H1 (cell line): Measurements from ENCODE around the gene IGF2BP3. TPM values are rescaled to one million over a fixed set of nuclear protein-coding genes. Genes with fewer than 3 reads are reported as not detected.

Experiments
- CTCF ChIA-PET: fragments of 300-600 bp; sonication (Branson Sonifier 250); formaldehyde crosslinking; loops from one replicate; lab custom pipeline; 2021; ENCODE audit not compliant: partially characterized antibody; lab: Charles Lee
- POLR2A ChIA-PET: fragments of 300-600 bp; sonication (Branson Sonifier 250); formaldehyde crosslinking; loops from one replicate; lab custom pipeline; 2021; ENCODE audit warnings: inconsistent platforms; ENCODE audit not compliant: partially characterized antibody; lab: Charles Lee
- DNase-seq, 2 experiments: peaks; one replicate each; pipeline versions ENCODE4 v3.0.0 to v3.0.0-alpha.2; 2010 to 2022; ENCODE audit warnings: low spot score in 2 of 2, low read depth in 1 of 2, mixed read lengths in 1 of 2
- FAIRE-seq: peaks from 2 replicates; lab custom pipeline; 2011; peaks lifted over from hg19 to GRCh38; lab: Jason Lieb, UNC
- H2AFZ ChIP-seq: 2 replicates; pipeline ENCODE4 v1.8.1; 2012; ENCODE audit warnings: low read length, inconsistent platforms
- H2AK5ac ChIP-seq: 2 replicates; pipeline ENCODE4 v1.6.1; 2013; ENCODE audit warnings: low read depth, low read length
- H2BK120ac ChIP-seq: replicated peaks from 2 replicates; pipeline ENCODE3; 2013; ENCODE audit warnings: low read depth, low read length, inconsistent platforms
- H2BK12ac ChIP-seq: 2 replicates; pipeline ENCODE4 v1.6.1; 2013; ENCODE audit warnings: low read depth, low read length
- H2BK15ac ChIP-seq: 2 replicates; pipeline ENCODE4 v1.6.1; 2013; ENCODE audit warnings: low read length
- H2BK20ac ChIP-seq: 2 replicates; pipeline ENCODE4 v1.6.1; 2013; ENCODE audit warnings: low read length
- H2BK5ac ChIP-seq: 2 replicates; pipeline ENCODE4 v1.6.1; 2013; ENCODE audit warnings: low read depth, low read length
- H3K14ac ChIP-seq: 2 replicates; pipeline ENCODE4 v1.6.1; 2013; ENCODE audit warnings: inconsistent platforms; ENCODE audit not compliant: insufficient read length
- H3K18ac ChIP-seq: 2 replicates; pipeline ENCODE4 v1.6.1; 2013; ENCODE audit warnings: low read length; ENCODE audit errors: extremely low read depth
- H3K23ac ChIP-seq: 2 replicates; pipeline ENCODE4 v1.6.1; 2013; ENCODE audit warnings: inconsistent platforms; ENCODE audit not compliant: insufficient read length
- H3K23me2 ChIP-seq: 2 replicates; pipeline ENCODE4 v1.6.1; 2013; ENCODE audit warnings: low read depth, low read length
- H3K27ac ChIP-seq: 2 replicates; pipeline ENCODE4 v1.6.1; 2011; ENCODE audit warnings: low read depth, low read length, inconsistent platforms
- H3K27me3 ChIP-seq, 4 experiments: replicated peaks in 1 of 4; 1 replicate in 1 of 4; 2 replicates in 3 of 4; pipeline versions ENCODE4 v1.6.1 to v1.8.1; 2011 to 2013; ENCODE audit warnings: low read length in 3 of 4, mild to moderate bottlenecking in 3 of 4, inconsistent platforms in 2 of 4, mixed read lengths in 2 of 4, moderate library complexity in 1 of 4; ENCODE audit not compliant: control insufficient read depth in 3 of 4, insufficient read depth in 3 of 4; ENCODE audit errors: extremely low read depth in 1 of 4
- H3K36me3 ChIP-seq, 4 experiments: 2 replicates each; pipeline versions ENCODE4 v1.6.1 to v1.8.1; 2011 to 2013; ENCODE audit warnings: mild to moderate bottlenecking in 4 of 4, low read length in 3 of 4, moderate library complexity in 2 of 4, control low read depth in 1 of 4, inconsistent platforms in 1 of 4; ENCODE audit not compliant: insufficient read depth in 4 of 4, control insufficient read depth in 2 of 4
- H3K4ac ChIP-seq: replicated peaks from 2 replicates; pipeline ENCODE3; 2013; ENCODE audit warnings: low read length, low read depth, mixed read lengths, inconsistent platforms; ENCODE audit not compliant: insufficient read length
- H3K4me1 ChIP-seq, 4 experiments: replicated peaks in 1 of 4; 1 replicate in 1 of 4; 2 replicates in 3 of 4; pipeline versions ENCODE4 v1.6.1 to v1.8.1; 2011 to 2013; ENCODE audit warnings: low read length in 3 of 4, inconsistent platforms in 2 of 4, mixed read lengths in 1 of 4; ENCODE audit not compliant: insufficient read depth in 4 of 4, control insufficient read depth in 3 of 4
- H3K4me2 ChIP-seq, 2 experiments: 2 replicates each; pipeline versions ENCODE4 v1.6.1 to v1.8.1; 2011 to 2013; ENCODE audit warnings: low read depth in 2 of 2, low read length in 2 of 2, control low read depth in 1 of 2, inconsistent platforms in 1 of 2, mild to moderate bottlenecking in 1 of 2; ENCODE audit not compliant: insufficient read depth in 1 of 2
- H3K4me3 ChIP-seq, 4 experiments: fragments of 200-600, 300-600 bp in 1 of 4; sonication (generic), shearing (Covaris generic), sonication (Bioruptor Twin) in 1 of 4; 2 replicates each; pipeline versions ENCODE4 v1.5.1 to v1.8.1; 2011 to 2016; ENCODE audit warnings: low read length in 4 of 4, low read depth in 3 of 4, control low read depth in 2 of 4, inconsistent platforms in 2 of 4, mild to moderate bottlenecking in 2 of 4, mixed read lengths in 1 of 4, moderate library complexity in 1 of 4; ENCODE audit not compliant: insufficient read depth in 2 of 4; ENCODE audit errors: extremely low read depth in 1 of 4
- H3K56ac ChIP-seq: replicated peaks from 2 replicates; pipeline ENCODE3; 2013; ENCODE audit warnings: low read depth, mild to moderate bottlenecking, mixed read lengths, low read length, inconsistent platforms; ENCODE audit not compliant: insufficient read length
- H3K79me1 ChIP-seq: 2 replicates; pipeline ENCODE4 v1.6.1; 2013; ENCODE audit warnings: low read depth, low read length, control low read depth
- H3K79me2 ChIP-seq, 2 experiments: 2 replicates each; pipeline versions ENCODE4 v1.6.1 to v1.8.1; 2012 to 2013; ENCODE audit warnings: low read length in 2 of 2, mild to moderate bottlenecking in 2 of 2, inconsistent platforms in 1 of 2; ENCODE audit not compliant: insufficient read depth in 2 of 2, control insufficient read depth in 1 of 2
- H3K9ac ChIP-seq, 4 experiments: replicated peaks in 1 of 4; 1 replicate in 1 of 4; 2 replicates in 3 of 4; pipeline versions ENCODE4 v1.6.1 to v1.8.1; 2011 to 2013; ENCODE audit warnings: low read depth in 3 of 4, low read length in 3 of 4, control low read depth in 2 of 4, mild to moderate bottlenecking in 2 of 4, moderate library complexity in 2 of 4, inconsistent platforms in 1 of 4; ENCODE audit errors: extremely low read depth in 1 of 4
- H3K9me3 ChIP-seq, 2 experiments: 2 replicates each; pipeline versions ENCODE4 v1.6.1 to v1.8.1; 2012 to 2013; ENCODE audit warnings: mild to moderate bottlenecking in 2 of 2, moderate library complexity in 2 of 2, control low read depth in 1 of 2, inconsistent platforms in 1 of 2, low read depth in 1 of 2, low read length in 1 of 2, mixed read lengths in 1 of 2; ENCODE audit not compliant: insufficient read depth in 2 of 2
- H4K20me1 ChIP-seq, 2 experiments: replicated peaks in 1 of 2; 2 replicates each; pipeline versions ENCODE3 to v1.8.1; 2011 to 2013; ENCODE audit warnings: inconsistent platforms in 2 of 2, low read length in 2 of 2, mild to moderate bottlenecking in 1 of 2; ENCODE audit not compliant: insufficient read depth in 2 of 2, control insufficient read depth in 1 of 2
- H4K5ac ChIP-seq: 2 replicates; pipeline ENCODE4 v1.6.1; 2013; ENCODE audit warnings: low read length, low read depth, mixed read lengths, inconsistent platforms; ENCODE audit not compliant: insufficient read length
- H4K8ac ChIP-seq: 2 replicates; pipeline ENCODE4 v1.8.0; 2013; ENCODE audit warnings: mild to moderate bottlenecking, moderate library complexity, low read length, inconsistent platforms; ENCODE audit not compliant: insufficient read depth; ENCODE audit errors: extremely low read depth
- H4K91ac ChIP-seq: replicated peaks from 2 replicates; pipeline ENCODE3; 2013; ENCODE audit warnings: low read length, mixed read lengths, inconsistent platforms; ENCODE audit not compliant: insufficient read length
- ATF2 ChIP-seq: IDR thresholded peaks from 2 replicates; pipeline ENCODE4 v1.6.1; 2012; ENCODE audit warnings: low read length, inconsistent platforms
- CHD1 ChIP-seq: IDR thresholded peaks from 2 replicates; pipeline ENCODE4 v1.6.1; 2012; ENCODE audit warnings: low read depth, low read length, improper control_type of control experiment
- E2F6 ChIP-seq: IDR thresholded peaks from 2 replicates; pipeline ENCODE4 v1.6.1; 2012; ENCODE audit warnings: inconsistent platforms
- HDAC2 ChIP-seq, 2 experiments: fragments of 300-600 bp in 1 of 2; sonication (generic) in 1 of 2; IDR thresholded peaks; 2 replicates each; pipeline ENCODE4 v1.6.1; 2011 to 2012; ENCODE audit warnings: low read depth in 2 of 2, low read length in 2 of 2, mild to moderate bottlenecking in 2 of 2, moderate library complexity in 2 of 2, borderline replicate concordance in 1 of 2, inconsistent platforms in 1 of 2
- NANOG ChIP-seq: IDR thresholded peaks from 2 replicates; pipeline ENCODE4 v1.6.1; 2011; ENCODE audit warnings: low read length, low read depth, mild to moderate bottlenecking, inconsistent platforms; ENCODE audit not compliant: insufficient read depth, poor library complexity, severe bottlenecking
- SP1 ChIP-seq: IDR thresholded peaks from 2 replicates; pipeline ENCODE4 v1.6.1; 2011; ENCODE audit warnings: low read depth, low read length
- SUZ12 ChIP-seq: fragments of 200-600 bp; sonication (generic); IDR thresholded peaks from 2 replicates; pipeline ENCODE4 v1.6.1; 2012; ENCODE audit warnings: mild to moderate bottlenecking, inconsistent platforms, low read length, moderate library complexity, mixed read lengths
- WGBS, 2 experiments: shearing (Covaris generic) in 1 of 2; methylation state at CpG; one replicate each; pipeline versions ENCODE4 v1.1.6 to v1.1.7; 2013 to 2015; ENCODE audit warnings: low lambda C conversion rate in 2 of 2, mixed read lengths in 2 of 2, inconsistent platforms in 1 of 2, low coverage in 1 of 2, missing lambda C conversion rate in 1 of 2; ENCODE audit not compliant: insufficient replicate concordance in 2 of 2, insufficient coverage in 1 of 2, insufficient read length in 1 of 2; ENCODE audit errors: extremely low coverage in 1 of 2, missing lambda C conversion rate in 1 of 2; 5-methylcytosine and 5-hydroxymethylcytosine counted together
- polyA plus RNA-seq, 7 experiments: library from polyadenylated mRNA; depleted of rRNA in 3 of 7; stranded (reverse) in 5 of 7; unstranded in 2 of 7; fragments of >200 nt in 5 of 7; fragments of 200-250 nt in 2 of 7; gene quantifications; 1 replicate in 5 of 7; 2 replicates in 1 of 7; 4 replicates in 1 of 7; pipeline versions ENCODE4 v1.2.1 to v1.2.3, GENCODE V29; 2011 to 2013; ENCODE audit warnings: missing spikeins in 2 of 7, mixed read lengths in 2 of 7
- total RNA-seq: library from RNA; stranded (reverse); fragmentation: NEBNext Ultra II Directional; extraction: Animal tissue kit (Norgen Biotek cat#: 25700); gene quantifications from 2 replicates; pipeline ENCODE4 v1.2.1, GENCODE V29; 2021

Gene IGF2BP3
- total and polyA plus RNA-seq, 2 of the 8 experiments (the other 6 are each of a cell fraction or from before 2014, with no cell fraction given), result 66.3 to 193 TPM

GRCh38 chr7:23467806-23468525 lies 2.3 kb downstream of the IGF2BP3 start:
- DNase-seq, result peak in 1 of 2 experiments; percentile 73
- no peak overlapping the region for H2BK15ac ChIP-seq
- no peak for FAIRE-seq
- no peak overlapping the region for H2BK20ac ChIP-seq
- H3K4me1 ChIP-seq, result peaks cover under 1 to 18% (median 8%) of the 10 kb centered on the region in 4 experiments; a peak in 6 of 7 replicates
- H2BK5ac ChIP-seq, result peak overlapping the region; percentile 16
- H3K79me2 ChIP-seq, result peaks cover 39 to 86% of the 10 kb centered on the region in 2 experiments
- peak overlapping the region; percentile 29; the same call in 1 of the 2 replicates for H2BK12ac ChIP-seq
- no peak overlapping the region for H3K23ac ChIP-seq
- H2BK120ac ChIP-seq, result peak overlapping the region; percentile 7
- peak overlapping the region; percentile 89 for H3K18ac ChIP-seq
- H3K9ac ChIP-seq, result peak overlapping the region; percentile 82 to 92 (median 88)
- H3K79me1 ChIP-seq, result no peaks in the 10 kb centered on the region
- H3K23me2 ChIP-seq, result peaks cover 14% of the 10 kb centered on the region; the same call in 1 of the 2 replicates
- no peaks in the 10 kb centered on the region for H3K27me3 ChIP-seq
- H3K9me3 ChIP-seq, result no peaks in the 10 kb centered on the region
- POLR2A ChIA-PET, result interaction anchor here (0.7 to 3.3 kb wide), 21 partner anchors 9 to 130 kb away, joined by 3 to 12 read pairs (median 4); partner anchors contain the start of gene CCDC126
- H3K36me3 ChIP-seq, result peaks cover 0 to 10% (median 0%) of the 10 kb centered on the region in 4 experiments; a peak in 1 of 8 replicates
- H3K4me3 ChIP-seq, result peak overlapping the region; percentile 81 to 95 (median 88)
- peak overlapping the region; percentile 90 to 93 for H3K4me2 ChIP-seq
- H3K4ac ChIP-seq, result peak overlapping the region; percentile 21
- H2AK5ac ChIP-seq, result peak overlapping the region; percentile 26; the same call in 1 of the 2 replicates
- CTCF ChIA-PET, result interaction anchor here (1.3 to 1.5 kb wide), 3 partner anchors 12 to 117 kb away, joined by 4 to 6 read pairs (median 5); no protein-coding TSS in a partner anchor
- no peak overlapping the region for H2AFZ ChIP-seq
- H3K56ac ChIP-seq, result peak overlapping the region; percentile 73
- no peak overlapping the region for H3K14ac ChIP-seq
- 2% methylated on average over 29 of the region's 32 CpGs; no CpG with 5 or more reads in 1 of the 2 experiments for WGBS, 2 experiments
- H4K5ac ChIP-seq, result peak overlapping the region; percentile 64
- peak overlapping the region; percentile 86; the same call in 1 of the 2 replicates for H3K27ac ChIP-seq
- H4K91ac ChIP-seq, result peak overlapping the region; percentile 44
- peak overlapping the region; percentile 85; the same call in 1 of the 2 replicates for H4K8ac ChIP-seq
- peaks cover 14 to 17% of the 10 kb centered on the region in 2 experiments for H4K20me1 ChIP-seq
- TF ChIP-seq ATF2, result 0 out of 2 replicates have a peak, but pooled peaks have one; percentile 2
- TF ChIP-seq NANOG, result no peak
- 0 out of 2 replicates have a peak, but pooled peaks have one; percentile 26 for TF ChIP-seq CHD1
- no peak for TF ChIP-seq HDAC2 (IDR thresholded peaks at IDR 0.05; ENCODE audit: borderline replicate concordance in 1 of 2, low read depth in 2 of 2, low read length in 2 of 2)
- no peak for TF ChIP-seq SP1
- no peak for TF ChIP-seq SUZ12
- no peak for TF ChIP-seq E2F6
